Chondrocyte (in vitro differentiated cells): ENCODE measurements around the gene HMCES. TPM values are rescaled to one million over a fixed set of nuclear protein-coding genes. Genes with fewer than 3 reads are reported as not detected.
A peak's percentile ranks its signal among the peaks of the same experiment; 100 is the strongest.

Source experiments
- DNase-seq: peaks from one replicate; pipeline ENCODE4 v3.0.0; 2021; ENCODE audit warnings: mixed read lengths, low spot score
- H3K27ac Mint-ChIP-seq: one replicate; pipeline ENCODE4 v1.8.0; 2021; ENCODE audit warnings: mild to moderate bottlenecking, moderate library complexity, mixed read lengths; ENCODE audit not compliant: unreplicated experiment
- H3K27me3 Mint-ChIP-seq: 2 replicates; pipeline ENCODE4 v1.8.0; 2021; ENCODE audit warnings: low read depth, mixed read lengths
- H3K36me3 Mint-ChIP-seq: 2 replicates; pipeline ENCODE4 v1.8.0; 2021; ENCODE audit warnings: low read depth, mixed read lengths
- H3K4me1 Mint-ChIP-seq: 2 replicates; pipeline ENCODE4 v1.8.0; 2021; ENCODE audit warnings: low read depth, mild to moderate bottlenecking, mixed read lengths
- H3K4me3 Mint-ChIP-seq: one replicate; pipeline ENCODE4 v1.8.0; 2021; ENCODE audit warnings: mild to moderate bottlenecking, moderate library complexity, mixed read lengths; ENCODE audit not compliant: unreplicated experiment
- H3K9me3 Mint-ChIP-seq: 2 replicates; pipeline ENCODE4 v1.8.0; 2021; ENCODE audit warnings: low read depth, mixed read lengths
- total RNA-seq: library from RNA; stranded (reverse); gene quantifications from 3 replicates; pipeline ENCODE4 v1.2.1, GENCODE V29; 2021
- TF ChIP-seq, protein P1 (sequence below): fragments of 200-600 bp; sonication (generic); IDR thresholded peaks from 2 replicates; pipeline ENCODE4 v1.5.0; 2021; ENCODE audit warnings: antibody characterized with exemption, mild to moderate bottlenecking, moderate library complexity

Gene HMCES
- total RNA-seq, 1 donor from 2014 or later = 25.9 TPM

DNA sequence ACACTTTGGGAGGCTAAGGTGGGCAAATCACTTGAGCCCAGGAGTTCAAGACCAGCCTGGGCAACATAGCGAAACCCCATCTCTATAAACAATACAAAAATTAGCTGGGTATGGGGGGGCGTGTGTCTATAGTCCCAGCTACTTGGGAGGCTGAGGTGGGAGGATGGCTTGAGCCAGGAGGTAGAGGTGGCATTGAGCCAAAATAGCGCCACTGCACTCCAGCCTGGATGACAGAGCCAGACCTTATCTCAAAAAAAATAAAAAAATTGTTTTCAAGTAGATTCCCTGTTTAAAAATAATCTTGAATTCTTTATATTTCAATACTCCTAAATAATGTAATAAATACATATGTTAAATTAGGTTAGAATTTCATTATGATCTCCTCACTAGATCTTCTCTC, 9.8 kb downstream of the HMCES start:
- H3K4me3 Mint-ChIP-seq = no peak overlapping the region
- H3K36me3 Mint-ChIP-seq = peaks cover 13% of the 10 kb centered on the region
- TF ChIP-seq, protein P1, sequence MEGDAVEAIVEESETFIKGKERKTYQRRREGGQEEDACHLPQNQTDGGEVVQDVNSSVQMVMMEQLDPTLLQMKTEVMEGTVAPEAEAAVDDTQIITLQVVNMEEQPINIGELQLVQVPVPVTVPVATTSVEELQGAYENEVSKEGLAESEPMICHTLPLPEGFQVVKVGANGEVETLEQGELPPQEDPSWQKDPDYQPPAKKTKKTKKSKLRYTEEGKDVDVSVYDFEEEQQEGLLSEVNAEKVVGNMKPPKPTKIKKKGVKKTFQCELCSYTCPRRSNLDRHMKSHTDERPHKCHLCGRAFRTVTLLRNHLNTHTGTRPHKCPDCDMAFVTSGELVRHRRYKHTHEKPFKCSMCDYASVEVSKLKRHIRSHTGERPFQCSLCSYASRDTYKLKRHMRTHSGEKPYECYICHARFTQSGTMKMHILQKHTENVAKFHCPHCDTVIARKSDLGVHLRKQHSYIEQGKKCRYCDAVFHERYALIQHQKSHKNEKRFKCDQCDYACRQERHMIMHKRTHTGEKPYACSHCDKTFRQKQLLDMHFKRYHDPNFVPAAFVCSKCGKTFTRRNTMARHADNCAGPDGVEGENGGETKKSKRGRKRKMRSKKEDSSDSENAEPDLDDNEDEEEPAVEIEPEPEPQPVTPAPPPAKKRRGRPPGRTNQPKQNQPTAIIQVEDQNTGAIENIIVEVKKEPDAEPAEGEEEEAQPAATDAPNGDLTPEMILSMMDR = no peak
- no peaks in the 10 kb centered on the region for H3K27me3 Mint-ChIP-seq
- H3K4me1 Mint-ChIP-seq = peaks cover 6% of the 10 kb centered on the region
- DNase-seq = no peak
- H3K27ac Mint-ChIP-seq = no peak overlapping the region
- H3K9me3 Mint-ChIP-seq = no peaks in the 10 kb centered on the region

DNA sequence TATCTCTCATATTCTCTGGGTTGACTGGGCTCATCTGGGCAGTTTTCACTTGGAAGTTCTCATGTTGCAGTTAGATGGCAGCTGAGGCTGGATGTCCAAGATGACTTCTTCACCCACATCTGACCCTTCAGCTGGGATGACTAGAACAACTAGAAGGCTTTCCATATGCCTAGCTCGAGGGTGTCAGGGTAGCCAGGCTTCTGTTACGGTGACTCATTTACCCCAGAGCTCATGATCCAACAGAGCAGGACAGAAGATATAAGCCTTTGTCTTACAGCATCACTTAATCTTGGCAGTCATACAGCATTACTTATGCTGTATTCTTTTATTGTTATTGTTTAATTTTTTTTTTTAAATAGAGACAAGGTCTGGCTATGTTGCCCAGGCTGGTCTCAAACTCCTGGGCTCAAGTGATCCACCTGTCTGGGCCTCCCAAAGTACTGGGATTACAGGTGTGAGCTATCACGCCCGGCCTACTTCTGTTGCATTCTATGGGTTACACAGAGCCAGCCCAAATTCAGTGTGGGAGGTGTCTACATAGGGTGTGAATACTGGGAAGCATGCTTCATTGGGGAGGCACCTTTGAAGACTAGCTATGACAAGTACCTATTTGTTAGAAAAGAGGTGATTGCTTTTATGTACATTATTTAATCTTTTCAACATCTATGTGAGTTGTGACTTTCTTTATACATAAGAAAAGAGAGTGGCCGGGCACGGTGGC, 10.7 kb downstream of the HMCES start:
- Mint-ChIP-seq H3K4me1 (peaks cover 6% of the 10 kb centered on the region), H3K27ac (no peak overlapping the region), H3K36me3 (peaks cover 14% of the 10 kb centered on the region), H3K9me3 (no peaks in the 10 kb centered on the region), H3K4me3 (no peak overlapping the region), H3K27me3 (no peaks in the 10 kb centered on the region)
- DNase-seq = no peak
- TF ChIP-seq, protein P1 = no peak

DNA sequence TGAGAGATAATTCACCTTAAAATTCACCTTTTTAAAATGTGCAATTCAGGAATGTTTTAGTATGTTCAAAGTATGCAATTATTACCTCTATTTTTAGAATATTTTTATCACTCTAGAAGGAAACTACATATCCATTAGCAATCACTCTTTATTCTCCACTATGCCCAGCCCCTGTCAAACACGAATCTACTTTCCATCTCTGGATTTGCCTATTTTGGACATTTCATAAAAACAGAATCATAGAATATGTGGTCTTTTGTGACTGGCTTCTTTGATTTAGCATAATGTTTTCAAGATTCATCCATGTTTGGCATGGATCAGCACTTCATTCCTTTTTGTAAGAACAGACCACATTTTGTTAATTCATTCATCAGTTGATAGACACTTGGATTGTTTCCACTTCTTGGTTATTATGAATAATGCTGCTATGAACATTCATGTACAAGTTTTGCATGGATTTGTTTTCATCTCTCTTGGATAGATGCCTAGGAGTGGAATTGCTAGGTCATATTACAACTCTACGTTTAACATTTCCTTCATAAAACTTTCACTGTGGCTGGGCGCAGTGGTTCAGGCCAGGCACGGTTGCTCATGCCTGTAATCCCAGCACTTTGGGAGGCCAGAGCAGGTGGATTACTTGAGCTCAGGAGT, 12.7 kb downstream of the HMCES start:
- no peak for DNase-seq
- no peak overlapping the region for H3K27ac Mint-ChIP-seq

DNA sequence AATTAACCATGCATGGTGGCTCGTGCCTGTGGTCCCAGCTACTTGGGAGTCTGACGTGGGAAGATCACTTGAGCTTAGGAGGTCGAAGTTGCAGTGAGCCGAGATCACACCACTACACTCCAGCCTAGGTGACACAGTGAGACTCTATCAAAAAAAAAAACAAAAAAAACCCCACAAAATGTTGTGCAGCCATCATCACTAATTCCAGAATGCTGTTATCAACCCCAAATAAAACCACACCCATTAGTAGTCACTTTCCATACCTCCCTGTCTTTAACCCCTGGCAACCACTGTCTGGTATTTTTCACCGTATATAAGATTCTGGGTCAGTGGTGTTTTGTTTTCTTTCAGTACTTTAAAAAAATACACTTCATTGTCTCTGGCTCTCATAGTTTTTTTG, 16.6 kb downstream of the HMCES start:
- H3K4me3 Mint-ChIP-seq = no peak overlapping the region
- peaks cover 31% of the 10 kb centered on the region for H3K36me3 Mint-ChIP-seq
- H3K9me3 Mint-ChIP-seq = no peaks in the 10 kb centered on the region
- TF ChIP-seq, protein P1 = no peak
- no peak overlapping the region for H3K27ac Mint-ChIP-seq
- peaks cover 9% of the 10 kb centered on the region for H3K4me1 Mint-ChIP-seq
- DNase-seq = no peak
- H3K27me3 Mint-ChIP-seq = no peaks in the 10 kb centered on the region

More for the DNA sequence above, 12.7 kb downstream of the HMCES start:
- Mint-ChIP-seq H3K4me3 (no peak overlapping the region), H3K9me3 (no peaks in the 10 kb centered on the region), H3K36me3 (peaks cover 21% of the 10 kb centered on the region), H3K27me3 (no peaks in the 10 kb centered on the region), H3K4me1 (peaks cover 9% of the 10 kb centered on the region)
- TF ChIP-seq, protein P1 = no peak

DNA sequence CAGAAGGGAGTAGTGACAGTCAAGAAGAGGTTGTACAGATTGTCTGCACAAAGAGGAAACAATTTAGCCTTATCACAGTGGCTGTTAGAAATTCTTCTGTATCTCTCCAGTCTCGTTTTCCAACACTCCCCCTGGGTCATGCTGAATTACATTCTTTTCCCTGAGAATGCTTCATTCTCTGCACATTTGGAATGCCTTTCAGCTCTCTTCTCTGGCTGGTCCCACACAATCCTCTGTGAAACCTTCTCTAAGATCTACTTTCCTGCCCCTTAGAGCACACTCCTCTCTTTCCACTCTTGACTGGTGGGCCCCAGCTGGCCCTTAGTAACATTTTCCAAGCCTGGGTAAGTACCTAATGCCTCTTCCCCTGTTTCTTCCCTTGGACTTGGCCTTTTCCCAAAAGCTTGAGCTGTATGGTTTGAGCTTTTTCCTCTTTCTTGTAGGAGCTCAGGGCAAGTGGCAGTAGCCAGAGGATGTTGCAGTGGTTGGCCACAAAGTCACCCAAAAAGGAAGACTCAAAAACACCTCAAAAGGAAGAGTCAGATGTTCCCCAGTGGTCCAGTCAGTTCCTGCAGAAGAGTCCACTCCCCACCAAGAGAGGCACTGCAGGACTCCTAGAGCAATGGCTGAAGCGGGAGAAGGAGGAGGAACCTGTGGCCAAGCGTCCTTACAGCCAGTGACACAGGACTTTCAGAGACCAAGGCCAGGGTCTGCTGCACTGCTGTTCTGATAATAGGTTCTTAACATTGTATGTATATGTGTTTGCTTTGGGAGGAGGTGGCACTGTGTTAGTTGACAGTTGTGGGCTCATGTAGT, 25.7 kb downstream of the HMCES start:
- TF ChIP-seq, protein P1 = no peak
- H3K27ac Mint-ChIP-seq = peak overlapping the region; percentile 73
- H3K9me3 Mint-ChIP-seq = no peaks in the 10 kb centered on the region
- H3K27me3 Mint-ChIP-seq = no peaks in the 10 kb centered on the region
- peaks cover 36% of the 10 kb centered on the region for H3K4me1 Mint-ChIP-seq
- no peak overlapping the region for H3K4me3 Mint-ChIP-seq
- DNase-seq = no peak
- H3K36me3 Mint-ChIP-seq = peaks cover 15% of the 10 kb centered on the region
